H1 (cell line): ENCODE results near the gene CDK7. TPM values are rescaled to one million over a fixed set of nuclear protein-coding genes. Genes with fewer than 3 reads are reported as not detected.

Experiments
- CTCF ChIA-PET: fragments of 300-600 bp; sonication (Branson Sonifier 250); formaldehyde crosslinking; loops from one replicate; lab custom pipeline; 2021; ENCODE audit not compliant: partially characterized antibody; lab: Charles Lee
- POLR2A ChIA-PET: fragments of 300-600 bp; sonication (Branson Sonifier 250); formaldehyde crosslinking; loops from one replicate; lab custom pipeline; 2021; ENCODE audit warnings: inconsistent platforms; ENCODE audit not compliant: partially characterized antibody; lab: Charles Lee
- DNase-seq, 2 experiments: peaks; one replicate each; pipeline versions ENCODE4 v3.0.0 to v3.0.0-alpha.2; 2010 to 2022; ENCODE audit warnings: low spot score in 2 of 2, low read depth in 1 of 2, mixed read lengths in 1 of 2
- FAIRE-seq: peaks from 2 replicates; lab custom pipeline; 2011; peaks lifted over from hg19 to GRCh38; lab: Jason Lieb, UNC
- H2AFZ ChIP-seq: 2 replicates; pipeline ENCODE4 v1.8.1; 2012; ENCODE audit warnings: low read length, inconsistent platforms
- H2AK5ac ChIP-seq: 2 replicates; pipeline ENCODE4 v1.6.1; 2013; ENCODE audit warnings: low read depth, low read length
- H2BK120ac ChIP-seq: replicated peaks from 2 replicates; pipeline ENCODE3; 2013; ENCODE audit warnings: low read depth, low read length, inconsistent platforms
- H2BK12ac ChIP-seq: 2 replicates; pipeline ENCODE4 v1.6.1; 2013; ENCODE audit warnings: low read depth, low read length
- H2BK15ac ChIP-seq: 2 replicates; pipeline ENCODE4 v1.6.1; 2013; ENCODE audit warnings: low read length
- H2BK20ac ChIP-seq: 2 replicates; pipeline ENCODE4 v1.6.1; 2013; ENCODE audit warnings: low read length
- H2BK5ac ChIP-seq: 2 replicates; pipeline ENCODE4 v1.6.1; 2013; ENCODE audit warnings: low read depth, low read length
- H3K14ac ChIP-seq: 2 replicates; pipeline ENCODE4 v1.6.1; 2013; ENCODE audit warnings: inconsistent platforms; ENCODE audit not compliant: insufficient read length
- H3K18ac ChIP-seq: 2 replicates; pipeline ENCODE4 v1.6.1; 2013; ENCODE audit warnings: low read length; ENCODE audit errors: extremely low read depth
- H3K23ac ChIP-seq: 2 replicates; pipeline ENCODE4 v1.6.1; 2013; ENCODE audit warnings: inconsistent platforms; ENCODE audit not compliant: insufficient read length
- H3K23me2 ChIP-seq: 2 replicates; pipeline ENCODE4 v1.6.1; 2013; ENCODE audit warnings: low read depth, low read length
- H3K27ac ChIP-seq: 2 replicates; pipeline ENCODE4 v1.6.1; 2011; ENCODE audit warnings: low read depth, low read length, inconsistent platforms
- H3K27me3 ChIP-seq, 4 experiments: replicated peaks in 1 of 4; 1 replicate in 1 of 4; 2 replicates in 3 of 4; pipeline versions ENCODE4 v1.6.1 to v1.8.1; 2011 to 2013; ENCODE audit warnings: low read length in 3 of 4, mild to moderate bottlenecking in 3 of 4, inconsistent platforms in 2 of 4, mixed read lengths in 2 of 4, moderate library complexity in 1 of 4; ENCODE audit not compliant: control insufficient read depth in 3 of 4, insufficient read depth in 3 of 4; ENCODE audit errors: extremely low read depth in 1 of 4
- H3K36me3 ChIP-seq, 4 experiments: 2 replicates each; pipeline versions ENCODE4 v1.6.1 to v1.8.1; 2011 to 2013; ENCODE audit warnings: mild to moderate bottlenecking in 4 of 4, low read length in 3 of 4, moderate library complexity in 2 of 4, control low read depth in 1 of 4, inconsistent platforms in 1 of 4; ENCODE audit not compliant: insufficient read depth in 4 of 4, control insufficient read depth in 2 of 4
- H3K4ac ChIP-seq: replicated peaks from 2 replicates; pipeline ENCODE3; 2013; ENCODE audit warnings: low read length, low read depth, mixed read lengths, inconsistent platforms; ENCODE audit not compliant: insufficient read length
- H3K4me1 ChIP-seq, 4 experiments: replicated peaks in 1 of 4; 1 replicate in 1 of 4; 2 replicates in 3 of 4; pipeline versions ENCODE4 v1.6.1 to v1.8.1; 2011 to 2013; ENCODE audit warnings: low read length in 3 of 4, inconsistent platforms in 2 of 4, mixed read lengths in 1 of 4; ENCODE audit not compliant: insufficient read depth in 4 of 4, control insufficient read depth in 3 of 4
- H3K4me2 ChIP-seq, 2 experiments: 2 replicates each; pipeline versions ENCODE4 v1.6.1 to v1.8.1; 2011 to 2013; ENCODE audit warnings: low read depth in 2 of 2, low read length in 2 of 2, control low read depth in 1 of 2, inconsistent platforms in 1 of 2, mild to moderate bottlenecking in 1 of 2; ENCODE audit not compliant: insufficient read depth in 1 of 2
- H3K4me3 ChIP-seq, 4 experiments: fragments of 200-600, 300-600 bp in 1 of 4; sonication (generic), shearing (Covaris generic), sonication (Bioruptor Twin) in 1 of 4; 2 replicates each; pipeline versions ENCODE4 v1.5.1 to v1.8.1; 2011 to 2016; ENCODE audit warnings: low read length in 4 of 4, low read depth in 3 of 4, control low read depth in 2 of 4, inconsistent platforms in 2 of 4, mild to moderate bottlenecking in 2 of 4, mixed read lengths in 1 of 4, moderate library complexity in 1 of 4; ENCODE audit not compliant: insufficient read depth in 2 of 4; ENCODE audit errors: extremely low read depth in 1 of 4
- H3K56ac ChIP-seq: replicated peaks from 2 replicates; pipeline ENCODE3; 2013; ENCODE audit warnings: low read depth, mild to moderate bottlenecking, mixed read lengths, low read length, inconsistent platforms; ENCODE audit not compliant: insufficient read length
- H3K79me1 ChIP-seq: 2 replicates; pipeline ENCODE4 v1.6.1; 2013; ENCODE audit warnings: low read depth, low read length, control low read depth
- H3K79me2 ChIP-seq, 2 experiments: 2 replicates each; pipeline versions ENCODE4 v1.6.1 to v1.8.1; 2012 to 2013; ENCODE audit warnings: low read length in 2 of 2, mild to moderate bottlenecking in 2 of 2, inconsistent platforms in 1 of 2; ENCODE audit not compliant: insufficient read depth in 2 of 2, control insufficient read depth in 1 of 2
- H3K9ac ChIP-seq, 4 experiments: replicated peaks in 1 of 4; 1 replicate in 1 of 4; 2 replicates in 3 of 4; pipeline versions ENCODE4 v1.6.1 to v1.8.1; 2011 to 2013; ENCODE audit warnings: low read depth in 3 of 4, low read length in 3 of 4, control low read depth in 2 of 4, mild to moderate bottlenecking in 2 of 4, moderate library complexity in 2 of 4, inconsistent platforms in 1 of 4; ENCODE audit errors: extremely low read depth in 1 of 4
- H3K9me3 ChIP-seq, 2 experiments: 2 replicates each; pipeline versions ENCODE4 v1.6.1 to v1.8.1; 2012 to 2013; ENCODE audit warnings: mild to moderate bottlenecking in 2 of 2, moderate library complexity in 2 of 2, control low read depth in 1 of 2, inconsistent platforms in 1 of 2, low read depth in 1 of 2, low read length in 1 of 2, mixed read lengths in 1 of 2; ENCODE audit not compliant: insufficient read depth in 2 of 2
- H4K20me1 ChIP-seq, 2 experiments: replicated peaks in 1 of 2; 2 replicates each; pipeline versions ENCODE3 to v1.8.1; 2011 to 2013; ENCODE audit warnings: inconsistent platforms in 2 of 2, low read length in 2 of 2, mild to moderate bottlenecking in 1 of 2; ENCODE audit not compliant: insufficient read depth in 2 of 2, control insufficient read depth in 1 of 2
- H4K5ac ChIP-seq: 2 replicates; pipeline ENCODE4 v1.6.1; 2013; ENCODE audit warnings: low read length, low read depth, mixed read lengths, inconsistent platforms; ENCODE audit not compliant: insufficient read length
- H4K8ac ChIP-seq: 2 replicates; pipeline ENCODE4 v1.8.0; 2013; ENCODE audit warnings: mild to moderate bottlenecking, moderate library complexity, low read length, inconsistent platforms; ENCODE audit not compliant: insufficient read depth; ENCODE audit errors: extremely low read depth
- H4K91ac ChIP-seq: replicated peaks from 2 replicates; pipeline ENCODE3; 2013; ENCODE audit warnings: low read length, mixed read lengths, inconsistent platforms; ENCODE audit not compliant: insufficient read length
- ASH2L ChIP-seq: fragments of 200-600, 300-600 bp; sonication (generic); IDR thresholded peaks from one replicate; pipeline ENCODE4 v1.7.1; 2017; ENCODE audit warnings: low read length
- ATF2 ChIP-seq: IDR thresholded peaks from 2 replicates; pipeline ENCODE4 v1.6.1; 2012; ENCODE audit warnings: low read length, inconsistent platforms
- BCL11A ChIP-seq, 2 experiments: IDR thresholded peaks; one replicate each; pipeline ENCODE4 v1.6.1; 2011; ENCODE audit warnings: low read depth in 2 of 2, low read length in 2 of 2, mild to moderate bottlenecking in 2 of 2
- CBX8 ChIP-seq: fragments of 300-800, 300-1000 bp; sonication (generic); IDR thresholded peaks from 2 replicates; pipeline ENCODE4 v1.7.1; 2016; ENCODE audit warnings: low read depth, low read length, borderline replicate concordance
- CHD2 ChIP-seq: IDR thresholded peaks from 2 replicates; pipeline ENCODE4 v1.6.1; 2012; ENCODE audit warnings: low read length, improper control_type of control experiment
- CREB1 ChIP-seq: IDR thresholded peaks from 2 replicates; pipeline ENCODE4 v1.6.1; 2012; ENCODE audit warnings: inconsistent platforms
- EGR1 ChIP-seq: IDR thresholded peaks from 2 replicates; pipeline ENCODE4 v1.6.1; 2011; ENCODE audit warnings: low read depth, low read length, borderline replicate concordance
- EP300 ChIP-seq, 2 experiments: IDR thresholded peaks; 1 replicate in 1 of 2; 2 replicates in 1 of 2; pipeline ENCODE4 v1.6.1; 2011 to 2012; ENCODE audit warnings: low read depth in 2 of 2, low read length in 2 of 2, mild to moderate bottlenecking in 2 of 2, borderline replicate concordance in 1 of 2, inconsistent platforms in 1 of 2, moderate library complexity in 1 of 2
- HDAC6 ChIP-seq: IDR thresholded peaks from one replicate; pipeline ENCODE4 v1.7.1; 2012; ENCODE audit warnings: low read depth, mild to moderate bottlenecking, inconsistent platforms, low read length, moderate library complexity
- JUN ChIP-seq: IDR thresholded peaks from 2 replicates; pipeline ENCODE4 v1.6.1; 2011; ENCODE audit warnings: low read depth, mild to moderate bottlenecking, improper control_type of control experiment, low read length
- POLR2AphosphoS5 ChIP-seq: IDR thresholded peaks from 2 replicates; pipeline ENCODE4 v1.6.1; 2011; ENCODE audit warnings: low read depth, low read length
- RFX5 ChIP-seq: IDR thresholded peaks from 2 replicates; pipeline ENCODE4 v1.6.1; 2011; ENCODE audit warnings: low read depth, low read length, improper control_type of control experiment, borderline replicate concordance
- TBP ChIP-seq: IDR thresholded peaks from 2 replicates; pipeline ENCODE4 v1.6.1; 2011; ENCODE audit warnings: low read depth, low read length, improper control_type of control experiment
- TCF12 ChIP-seq: IDR thresholded peaks from 2 replicates; pipeline ENCODE4 v1.6.1; 2011; ENCODE audit warnings: low read depth, mild to moderate bottlenecking, low read length
- WGBS, 2 experiments: shearing (Covaris generic) in 1 of 2; methylation state at CpG; one replicate each; pipeline versions ENCODE4 v1.1.6 to v1.1.7; 2013 to 2015; ENCODE audit warnings: low lambda C conversion rate in 2 of 2, mixed read lengths in 2 of 2, inconsistent platforms in 1 of 2, low coverage in 1 of 2, missing lambda C conversion rate in 1 of 2; ENCODE audit not compliant: insufficient replicate concordance in 2 of 2, insufficient coverage in 1 of 2, insufficient read length in 1 of 2; ENCODE audit errors: extremely low coverage in 1 of 2, missing lambda C conversion rate in 1 of 2; 5-methylcytosine and 5-hydroxymethylcytosine counted together
- polyA plus RNA-seq, 7 experiments: library from polyadenylated mRNA; depleted of rRNA in 3 of 7; stranded (reverse) in 5 of 7; unstranded in 2 of 7; fragments of >200 nt in 5 of 7; fragments of 200-250 nt in 2 of 7; gene quantifications; 1 replicate in 5 of 7; 2 replicates in 1 of 7; 4 replicates in 1 of 7; pipeline versions ENCODE4 v1.2.1 to v1.2.3, GENCODE V29; 2011 to 2013; ENCODE audit warnings: missing spikeins in 2 of 7, mixed read lengths in 2 of 7
- total RNA-seq: library from RNA; stranded (reverse); fragmentation: NEBNext Ultra II Directional; extraction: Animal tissue kit (Norgen Biotek cat#: 25700); gene quantifications from 2 replicates; pipeline ENCODE4 v1.2.1, GENCODE V29; 2021

CDK7 gene
- total and polyA plus RNA-seq, 2 of the 8 experiments (the other 6 are each of a cell fraction or from before 2014, with no cell fraction given): 39.9 to 63.4 TPM

GRCh38 chr5:69212022-69212421 lies 22.7 kb upstream of the CDK7 start:
- Histone ChIP-seq H4K8ac (no peak overlapping the region), H3K27me3 (no peaks in the 10 kb centered on the region), H3K14ac (no peak overlapping the region), H4K20me1 (no peaks in the 10 kb centered on the region), H2AK5ac (no peak overlapping the region), H3K79me2 (no peaks in the 10 kb centered on the region), H3K56ac (no peak overlapping the region), H3K9me3 (no peaks in the 10 kb centered on the region), H2BK12ac (no peak overlapping the region), H2BK15ac (no peak overlapping the region), H3K18ac (no peak overlapping the region), H2AFZ (no peak overlapping the region), H3K27ac (no peak overlapping the region), H3K79me1 (no peaks in the 10 kb centered on the region), H3K4ac (no peak overlapping the region), H3K4me2 (no peak overlapping the region), H2BK120ac (no peak overlapping the region), H2BK20ac (no peak overlapping the region), H3K4me3 (no peak overlapping the region), H3K9ac (no peak overlapping the region), H3K4me1 (no peaks in the 10 kb centered on the region), H3K23ac (no peak overlapping the region), H4K91ac (no peak overlapping the region), H4K5ac (no peak overlapping the region), H2BK5ac (no peak overlapping the region), H3K23me2 (no peaks in the 10 kb centered on the region), H3K36me3 (peaks cover 0 to 43% (median 6%) of the 10 kb centered on the region in 4 experiments; a peak in 3 of 8 replicates)
- WGBS, 2 experiments: 94% methylated on average over 2 of the region's 2 CpGs; no CpG with 5 or more reads in 1 of the 2 experiments
- ChIA-PET CTCF (interaction anchor here (1.2 kb wide), 1 partner anchor 14 kb away, joined by 4 read pairs; no protein-coding TSS in a partner anchor), POLR2A (interaction anchor here (1.1 to 7.0 kb wide), 7 partner anchors 13 to 118 kb away, joined by 3 to 73 read pairs (median 10); partner anchors contain the start of genes CCNB1, CENPH and SLC30A5)
- no peak for DNase-seq
- no peak for FAIRE-seq
- no peak for TF ChIP-seq CREB1
- TF ChIP-seq CHD2: no peak
- no peak for TF ChIP-seq JUN
- TF ChIP-seq POLR2AphosphoS5: no peak
- no peak for TF ChIP-seq HDAC6
- TF ChIP-seq BCL11A (IDR thresholded peaks at IDR 0.05; ENCODE audit: low read depth in 2 of 2, low read length in 2 of 2): no peak
- TF ChIP-seq ATF2: no peak
- TF ChIP-seq TCF12: no peak
- TF ChIP-seq RFX5: no peak
- TF ChIP-seq EP300 (IDR thresholded peaks at IDR 0.05; ENCODE audit: borderline replicate concordance in 1 of 2, low read depth in 2 of 2, low read length in 2 of 2): no peak
- no peak for TF ChIP-seq TBP
- TF ChIP-seq CBX8: no peak
- TF ChIP-seq EGR1: no peak
- no peak for TF ChIP-seq ASH2L
